HEK293 (cell line): ENCODE results near the gene MAP3K7CL.

Experiments used
- CTCF ChIA-PET: fragments of 350-600 bp; formaldehyde crosslinking; extraction: SDS; loops from one replicate; lab custom pipeline; 2021; ENCODE audit warnings: antibody characterized with exemption; lab: Yijun Ruan, JAX
- POLR2A ChIA-PET: fragments of 300-600 bp; formaldehyde crosslinking; extraction: SDS; loops from one replicate; lab custom pipeline; 2020; ENCODE audit warnings: antibody characterized with exemption, inconsistent platforms; lab: Yijun Ruan, JAX
- H3K27ac ChIP-seq: fragments of 200-500 bp; sonication (Bioruptor generic); 2 replicates; pipeline ENCODE4 v1.5.1; 2014; ENCODE audit warnings: low read depth, low read length, control low read depth, inconsistent platforms; ENCODE audit errors: extremely low read depth
- H3K36me3 ChIP-seq, 2 experiments: fragments of 200-500 bp in 1 of 2; sonication (Bioruptor generic) in 1 of 2; 1 replicate in 1 of 2; 2 replicates in 1 of 2; pipeline ENCODE4 v1.5.1; 2014 to 2017; ENCODE audit warnings: inconsistent platforms in 2 of 2, low read length in 2 of 2; ENCODE audit not compliant: control insufficient read depth in 2 of 2, insufficient read depth in 1 of 2
- H3K4me1 ChIP-seq: fragments of 200-500 bp; sonication (Bioruptor generic); 2 replicates; pipeline ENCODE4 v1.5.1; 2014; ENCODE audit warnings: mild to moderate bottlenecking, low read length, inconsistent platforms; ENCODE audit not compliant: control insufficient read depth, insufficient read depth
- H3K4me3 ChIP-seq: 2 replicates; pipeline ENCODE4 v1.5.1; 2011; ENCODE audit warnings: low read depth, mild to moderate bottlenecking, control low read depth, low read length, moderate library complexity
- H3K9me3 ChIP-seq: fragments of 200-500 bp; sonication (Bioruptor generic); 2 replicates; pipeline ENCODE4 v1.5.1; 2014; ENCODE audit warnings: low read depth, low read length, inconsistent platforms; ENCODE audit not compliant: control insufficient read depth, insufficient read depth
- BCL11A ChIP-seq: fragments of 450-650 bp; formaldehyde crosslinking; IDR thresholded peaks from 2 replicates; pipeline ENCODE4 v1.5.1; 2016; ENCODE audit warnings: low read depth, missing biosample characterization, missing genetic modification characterization
- MZF1 ChIP-seq: fragments of 450-650 bp; formaldehyde crosslinking; IDR thresholded peaks from 2 replicates; pipeline ENCODE4 v1.5.1; 2017; ENCODE audit warnings: missing biosample characterization, missing genetic modification characterization, borderline replicate concordance
- ZNF114 ChIP-seq: fragments of 450-650 bp; formaldehyde crosslinking; IDR thresholded peaks from 2 replicates; pipeline ENCODE4 v1.5.0; 2017; ENCODE audit warnings: missing biosample characterization, missing genetic modification characterization
- ZNF26 ChIP-seq: fragments of 450-650 bp; formaldehyde crosslinking; IDR thresholded peaks from 2 replicates; pipeline ENCODE4 v1.5.1; 2016; ENCODE audit warnings: missing biosample characterization, missing genetic modification characterization
- ZNF311 ChIP-seq: fragments of 450-650 bp; formaldehyde crosslinking; IDR thresholded peaks from 2 replicates; pipeline ENCODE4 v1.5.1; 2017; ENCODE audit warnings: missing biosample characterization, missing genetic modification characterization, borderline replicate concordance
- ZNF449 ChIP-seq: fragments of 450-650 bp; formaldehyde crosslinking; IDR thresholded peaks from 2 replicates; pipeline ENCODE4 v1.5.1; 2017; ENCODE audit warnings: missing biosample characterization, mild to moderate bottlenecking, missing genetic modification characterization, moderate library complexity
- ZNF626 ChIP-seq: fragments of 450-650 bp; sonication (Bioruptor Pico); formaldehyde crosslinking; IDR thresholded peaks from 2 replicates; pipeline ENCODE4 v1.5.1; 2018; ENCODE audit warnings: missing biosample characterization, missing genetic modification characterization, inconsistent platforms
- ZNF645 ChIP-seq: fragments of 450-650 bp; formaldehyde crosslinking; IDR thresholded peaks from 2 replicates; pipeline ENCODE4; 2016; ENCODE audit warnings: missing biosample characterization, missing genetic modification characterization
- ZNF704 ChIP-seq: fragments of 450-650 bp; formaldehyde crosslinking; IDR thresholded peaks from 2 replicates; pipeline ENCODE4 v1.5.1; 2016; ENCODE audit warnings: missing biosample characterization, missing genetic modification characterization
- ZNF768 ChIP-seq: fragments of 450-650 bp; formaldehyde crosslinking; IDR thresholded peaks from 2 replicates; pipeline ENCODE4 v1.5.1; 2018; ENCODE audit warnings: missing biosample characterization, mild to moderate bottlenecking, missing genetic modification characterization
- TF ChIP-seq, protein P1 (sequence below): fragments of 450-650 bp; formaldehyde crosslinking; IDR thresholded peaks from 2 replicates; pipeline ENCODE4 v1.5.1; 2017; ENCODE audit warnings: missing biosample characterization, missing genetic modification characterization

Gene MAP3K7CL

GRCh38 chr21:29206445-29206844, 76.0 kb downstream of the MAP3K7CL start (continued):
- TF ChIP-seq ZNF449 (tag by site-specific recombination) (no peak), ZNF704 (tag by site-specific recombination) (no peak)

- ChIA-PET POLR2A (no interaction called here), CTCF (no interaction called here)
- no peaks in the 10 kb centered on the region for H3K4me1 ChIP-seq
Observed at GRCh38 chr21:29207201-29207600, 76.8 kb downstream of the MAP3K7CL start.

GRCh38 chr21:29208044-29208681, 77.7 kb downstream of the MAP3K7CL start:
- H3K36me3 ChIP-seq = no peaks in the 10 kb centered on the region
- H3K4me3 ChIP-seq = no peak overlapping the region
- CTCF ChIA-PET = interaction anchor here (0.6 to 0.9 kb wide), 2 partner anchors 52 to 141 kb away, joined by 3 to 8 read pairs; no protein-coding TSS in a partner anchor
- no peak overlapping the region for H3K27ac ChIP-seq
- POLR2A ChIA-PET = no interaction called here
- no peak for TF ChIP-seq ZNF114 (tag by site-specific recombination)
- TF ChIP-seq, all 188 proteins: peak for 0
- H3K9me3 ChIP-seq = no peaks in the 10 kb centered on the region
- no peaks in the 10 kb centered on the region for H3K4me1 ChIP-seq

More at GRCh38 chr21:29207201-29207600, 76.8 kb downstream of the MAP3K7CL start:
- no peak for TF ChIP-seq ZNF626 (tag by site-specific recombination)
- TF ChIP-seq MZF1 = no peak
- no peak for TF ChIP-seq ZNF311 (tag by site-specific recombination)
- no peak for TF ChIP-seq ZNF768
- H3K27ac ChIP-seq = no peak overlapping the region
- H3K4me3 ChIP-seq = no peak overlapping the region
- H3K36me3 ChIP-seq = no peaks in the 10 kb centered on the region
- H3K9me3 ChIP-seq = no peaks in the 10 kb centered on the region

- no peak for TF ChIP-seq BCL11A (tag by site-specific recombination)
- TF ChIP-seq, protein P1, sequence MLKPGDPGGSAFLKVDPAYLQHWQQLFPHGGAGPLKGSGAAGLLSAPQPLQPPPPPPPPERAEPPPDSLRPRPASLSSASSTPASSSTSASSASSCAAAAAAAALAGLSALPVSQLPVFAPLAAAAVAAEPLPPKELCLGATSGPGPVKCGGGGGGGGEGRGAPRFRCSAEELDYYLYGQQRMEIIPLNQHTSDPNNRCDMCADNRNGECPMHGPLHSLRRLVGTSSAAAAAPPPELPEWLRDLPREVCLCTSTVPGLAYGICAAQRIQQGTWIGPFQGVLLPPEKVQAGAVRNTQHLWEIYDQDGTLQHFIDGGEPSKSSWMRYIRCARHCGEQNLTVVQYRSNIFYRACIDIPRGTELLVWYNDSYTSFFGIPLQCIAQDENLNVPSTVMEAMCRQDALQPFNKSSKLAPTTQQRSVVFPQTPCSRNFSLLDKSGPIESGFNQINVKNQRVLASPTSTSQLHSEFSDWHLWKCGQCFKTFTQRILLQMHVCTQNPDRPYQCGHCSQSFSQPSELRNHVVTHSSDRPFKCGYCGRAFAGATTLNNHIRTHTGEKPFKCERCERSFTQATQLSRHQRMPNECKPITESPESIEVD (tag by site-specific recombination) = peak; percentile 45; the same call in 1 of the 2 replicates
- H3K9me3 ChIP-seq = no peaks in the 10 kb centered on the region
- H3K27ac ChIP-seq = no peak overlapping the region
- CTCF ChIA-PET = interaction anchor here (0.6 to 1.5 kb wide), 5 partner anchors 26 to 140 kb away, joined by 3 to 8 read pairs (median 3); no protein-coding TSS in a partner anchor
- no peak overlapping the region for H3K4me3 ChIP-seq
- no peaks in the 10 kb centered on the region for H3K4me1 ChIP-seq
- POLR2A ChIA-PET = interaction anchor here (0.6 kb wide), 1 partner anchor 135 kb away, joined by 7 read pairs; no protein-coding TSS in a partner anchor
- H3K36me3 ChIP-seq = no peaks in the 10 kb centered on the region
Observed at GRCh38 chr21:29208682-29209059, 78.2 kb downstream of the MAP3K7CL start.

DNA sequence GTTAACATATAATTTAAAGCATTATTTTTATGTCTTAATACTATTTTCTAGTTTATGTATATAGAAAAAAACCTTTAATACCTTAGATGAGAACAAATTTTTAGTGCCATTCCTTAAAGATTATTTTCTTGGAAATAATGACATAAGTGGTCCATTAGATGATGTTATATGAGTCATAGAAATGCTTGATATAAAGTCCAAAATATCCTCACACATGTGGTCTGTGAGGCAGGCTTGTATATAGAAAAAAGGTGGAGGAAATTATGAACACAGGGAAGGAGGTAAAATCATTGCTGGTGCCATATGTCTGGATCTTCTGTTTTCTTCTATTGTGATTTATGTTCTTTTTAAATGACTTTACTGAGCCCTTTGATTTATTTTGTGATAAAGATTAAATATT, 79.3 kb downstream of the MAP3K7CL start:
- ChIA-PET POLR2A (interaction anchor here (0.6 kb wide), 1 partner anchor 12 kb away, joined by 3 read pairs; no protein-coding TSS in a partner anchor), CTCF (interaction anchor here (1.2 to 1.5 kb wide), 2 partner anchors 45 to 90 kb away, joined by 3 to 4 read pairs; no protein-coding TSS in a partner anchor)
- H3K36me3 ChIP-seq = no peaks in the 10 kb centered on the region
- no peak overlapping the region for H3K4me3 ChIP-seq
- TF ChIP-seq ZNF645 = no peak
- TF ChIP-seq ZNF26 (tag by site-specific recombination) = peak; percentile 49; the same call in 1 of the 2 replicates
- TF ChIP-seq, all 188 proteins: peak for 1
- no peak overlapping the region for H3K27ac ChIP-seq
- no peaks in the 10 kb centered on the region for H3K4me1 ChIP-seq
- H3K9me3 ChIP-seq = no peaks in the 10 kb centered on the region
